ENCODE data around the gene CPD. TPM values are rescaled to one million over a fixed set of nuclear protein-coding genes. Genes with fewer than 3 reads are reported as not detected.

CPD gene
- total and polyA plus RNA-seq, 2 of the 13 experiments (the other 11 are each of a cell fraction or from before 2014, with no cell fraction given), result 46.1 to 72.3 TPM

DNA sequence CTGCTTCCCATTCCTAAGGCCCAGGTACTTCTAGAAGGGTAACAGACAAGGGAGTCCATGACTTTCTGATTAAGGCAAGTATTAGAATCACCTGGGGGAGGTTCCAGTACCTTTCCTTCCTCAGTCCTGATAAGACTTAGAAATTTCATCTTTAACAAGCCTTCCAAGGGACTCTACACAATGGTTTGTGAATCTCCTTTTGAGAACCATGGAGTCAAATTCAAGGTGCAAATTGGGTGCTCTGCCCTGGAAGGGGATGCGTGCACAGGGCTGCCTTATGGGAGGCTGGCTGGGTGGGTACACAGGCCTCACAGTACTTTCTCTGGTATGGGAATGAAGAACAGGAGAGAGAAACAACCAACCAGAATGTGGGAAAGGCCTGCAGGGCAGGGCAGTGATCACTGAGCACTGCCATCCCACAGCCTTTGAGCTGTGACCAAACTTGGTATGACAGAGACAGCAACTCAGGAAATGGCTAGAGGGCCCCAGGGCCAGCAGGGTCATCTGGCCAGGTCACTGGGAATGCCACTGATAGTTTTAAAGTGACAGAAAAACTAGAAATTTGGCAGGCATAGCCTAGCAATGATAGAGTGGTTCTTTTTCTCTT, 41.2 kb upstream of the CPD start (continued):
- TF ChIP-seq, protein P1, sequence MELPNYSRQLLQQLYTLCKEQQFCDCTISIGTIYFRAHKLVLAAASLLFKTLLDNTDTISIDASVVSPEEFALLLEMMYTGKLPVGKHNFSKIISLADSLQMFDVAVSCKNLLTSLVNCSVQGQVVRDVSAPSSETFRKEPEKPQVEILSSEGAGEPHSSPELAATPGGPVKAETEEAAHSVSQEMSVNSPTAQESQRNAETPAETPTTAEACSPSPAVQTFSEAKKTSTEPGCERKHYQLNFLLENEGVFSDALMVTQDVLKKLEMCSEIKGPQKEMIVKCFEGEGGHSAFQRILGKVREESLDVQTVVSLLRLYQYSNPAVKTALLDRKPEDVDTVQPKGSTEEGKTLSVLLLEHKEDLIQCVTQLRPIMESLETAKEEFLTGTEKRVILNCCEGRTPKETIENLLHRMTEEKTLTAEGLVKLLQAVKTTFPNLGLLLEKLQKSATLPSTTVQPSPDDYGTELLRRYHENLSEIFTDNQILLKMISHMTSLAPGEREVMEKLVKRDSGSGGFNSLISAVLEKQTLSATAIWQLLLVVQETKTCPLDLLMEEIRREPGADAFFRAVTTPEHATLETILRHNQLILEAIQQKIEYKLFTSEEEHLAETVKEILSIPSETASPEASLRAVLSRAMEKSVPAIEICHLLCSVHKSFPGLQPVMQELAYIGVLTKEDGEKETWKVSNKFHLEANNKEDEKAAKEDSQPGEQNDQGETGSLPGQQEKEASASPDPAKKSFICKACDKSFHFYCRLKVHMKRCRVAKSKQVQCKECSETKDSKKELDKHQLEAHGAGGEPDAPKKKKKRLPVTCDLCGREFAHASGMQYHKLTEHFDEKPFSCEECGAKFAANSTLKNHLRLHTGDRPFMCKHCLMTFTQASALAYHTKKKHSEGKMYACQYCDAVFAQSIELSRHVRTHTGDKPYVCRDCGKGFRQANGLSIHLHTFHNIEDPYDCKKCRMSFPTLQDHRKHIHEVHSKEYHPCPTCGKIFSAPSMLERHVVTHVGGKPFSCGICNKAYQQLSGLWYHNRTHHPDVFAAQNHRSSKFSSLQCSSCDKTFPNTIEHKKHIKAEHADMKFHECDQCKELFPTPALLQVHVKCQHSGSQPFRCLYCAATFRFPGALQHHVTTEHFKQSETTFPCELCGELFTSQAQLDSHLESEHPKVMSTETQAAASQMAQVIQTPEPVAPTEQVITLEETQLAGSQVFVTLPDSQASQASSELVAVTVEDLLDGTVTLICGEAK (IDR thresholded peaks at IDR 0.05), result no peak
- TF ChIP-seq, protein P1 (CRISPR knock-in tag; IDR thresholded peaks at IDR 0.05), result no peak; the same call in 1 of the 2 replicates
- TF ChIP-seq MTF1 (CRISPR knock-in tag; IDR thresholded peaks at IDR 0.05) (no peak), DNMT1 (CRISPR knock-in tag; IDR thresholded peaks at IDR 0.05) (no peak), ZSCAN9 (CRISPR knock-in tag; IDR thresholded peaks at IDR 0.05; ENCODE audit: borderline replicate concordance) (no peak; the same call in 1 of the 2 replicates), ZNF775 (CRISPR knock-in tag; IDR thresholded peaks at IDR 0.05; ENCODE audit: borderline replicate concordance) (0 out of 2 replicates have a peak, but pooled peaks have one; percentile 43), RAD51 (IDR thresholded peaks at IDR 0.05; ENCODE audit: borderline replicate concordance) (no peak), RELA (CRISPR knock-in tag; IDR thresholded peaks at IDR 0.05) (no peak), ZBTB1 (CRISPR knock-in tag; IDR thresholded peaks at IDR 0.05; ENCODE audit: borderline replicate concordance) (no peak), SUZ12 (IDR thresholded peaks at IDR 0.05; ENCODE audit: low read depth, low read length) (no peak), ZNF660 (CRISPR knock-in tag; IDR thresholded peaks at IDR 0.05; ENCODE audit: borderline replicate concordance, low read depth) (no peak), ZNF253 (CRISPR knock-in tag; IDR thresholded peaks at IDR 0.05; ENCODE audit: borderline replicate concordance) (no peak), SIX4 (CRISPR knock-in tag; IDR thresholded peaks at IDR 0.05) (no peak), RCOR2 (CRISPR knock-in tag; IDR thresholded peaks at IDR 0.05) (no peak)
- TF ChIP-seq, protein P2, sequence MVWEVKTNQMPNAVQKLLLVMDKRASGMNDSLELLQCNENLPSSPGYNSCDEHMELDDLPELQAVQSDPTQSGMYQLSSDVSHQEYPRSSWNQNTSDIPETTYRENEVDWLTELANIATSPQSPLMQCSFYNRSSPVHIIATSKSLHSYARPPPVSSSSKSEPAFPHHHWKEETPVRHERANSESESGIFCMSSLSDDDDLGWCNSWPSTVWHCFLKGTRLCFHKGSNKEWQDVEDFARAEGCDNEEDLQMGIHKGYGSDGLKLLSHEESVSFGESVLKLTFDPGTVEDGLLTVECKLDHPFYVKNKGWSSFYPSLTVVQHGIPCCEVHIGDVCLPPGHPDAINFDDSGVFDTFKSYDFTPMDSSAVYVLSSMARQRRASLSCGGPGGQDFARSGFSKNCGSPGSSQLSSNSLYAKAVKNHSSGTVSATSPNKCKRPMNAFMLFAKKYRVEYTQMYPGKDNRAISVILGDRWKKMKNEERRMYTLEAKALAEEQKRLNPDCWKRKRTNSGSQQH (CRISPR knock-in tag; IDR thresholded peaks at IDR 0.05; ENCODE audit: low read depth), result no peak
- TF ChIP-seq, protein P3, sequence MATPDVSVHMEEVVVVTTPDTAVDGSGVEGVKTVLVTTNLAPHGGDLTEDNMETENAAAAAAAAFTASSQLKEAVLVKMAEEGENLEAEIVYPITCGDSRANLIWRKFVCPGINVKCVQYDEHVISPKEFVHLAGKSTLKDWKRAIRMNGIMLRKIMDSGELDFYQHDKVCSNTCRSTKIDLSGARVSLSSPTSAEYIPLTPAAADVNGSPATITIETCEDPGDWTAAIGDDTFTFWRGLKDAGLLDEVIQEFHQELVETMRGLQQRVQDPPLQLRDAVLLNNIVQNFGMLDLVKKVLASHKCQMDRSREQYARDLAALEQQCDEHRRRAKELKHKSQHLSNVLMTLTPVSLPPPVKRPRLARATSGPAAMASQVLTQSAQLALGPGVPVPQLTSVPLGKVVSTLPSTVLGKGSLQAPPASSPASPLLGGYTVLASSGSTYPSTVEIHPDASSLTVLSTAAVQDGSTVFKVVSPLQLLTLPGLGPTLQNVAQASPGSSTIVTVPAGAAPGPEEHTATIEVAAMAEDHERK (CRISPR knock-in tag; IDR thresholded peaks at IDR 0.05; ENCODE audit: low read depth), result no peak
- TF ChIP-seq, protein P4, sequence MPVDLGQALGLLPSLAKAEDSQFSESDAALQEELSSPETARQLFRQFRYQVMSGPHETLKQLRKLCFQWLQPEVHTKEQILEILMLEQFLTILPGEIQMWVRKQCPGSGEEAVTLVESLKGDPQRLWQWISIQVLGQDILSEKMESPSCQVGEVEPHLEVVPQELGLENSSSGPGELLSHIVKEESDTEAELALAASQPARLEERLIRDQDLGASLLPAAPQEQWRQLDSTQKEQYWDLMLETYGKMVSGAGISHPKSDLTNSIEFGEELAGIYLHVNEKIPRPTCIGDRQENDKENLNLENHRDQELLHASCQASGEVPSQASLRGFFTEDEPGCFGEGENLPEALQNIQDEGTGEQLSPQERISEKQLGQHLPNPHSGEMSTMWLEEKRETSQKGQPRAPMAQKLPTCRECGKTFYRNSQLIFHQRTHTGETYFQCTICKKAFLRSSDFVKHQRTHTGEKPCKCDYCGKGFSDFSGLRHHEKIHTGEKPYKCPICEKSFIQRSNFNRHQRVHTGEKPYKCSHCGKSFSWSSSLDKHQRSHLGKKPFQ (CRISPR knock-in tag; IDR thresholded peaks at IDR 0.05; ENCODE audit: insufficient replicate concordance), result no peak
